AG10803 (cell line): ENCODE measurements around the gene NISCH.
A peak's percentile ranks its signal among the peaks of the same experiment; 100 is the strongest.

Source experiments
- DNase-seq: peaks from one replicate; pipeline ENCODE4 v3.0.0; 2010; ENCODE audit warnings: low read depth
- H3K4me3 ChIP-seq: 2 replicates; pipeline ENCODE4 v1.5.1; 2011; ENCODE audit warnings: mild to moderate bottlenecking, low read length, control low read depth
- CTCF ChIP-seq: conservative IDR thresholded peaks from 2 replicates; pipeline ENCODE4 v1.5.1; 2011; ENCODE audit warnings: mild to moderate bottlenecking, low read length, control low read depth, inconsistent platforms

The NISCH gene

GRCh38 chr3:52420388-52420787 is 35.0 kb upstream of the NISCH start:
- no peak for DNase-seq
- no peak overlapping the region for H3K4me3 ChIP-seq
- TF ChIP-seq CTCF, result no peak

GRCh38 chr3:52422669-52423068 is 32.7 kb upstream of the NISCH start:
- H3K4me3 ChIP-seq, result no peak overlapping the region
- no peak for TF ChIP-seq CTCF
- no peak for DNase-seq

GRCh38 chr3:52423173-52423572 is 32.2 kb upstream of the NISCH start:
- DNase-seq, result no peak
- H3K4me3 ChIP-seq, result no peak overlapping the region
- TF ChIP-seq CTCF, result no peak

- peak; percentile 85 for TF ChIP-seq CTCF
- no peak overlapping the region for H3K4me3 ChIP-seq
- peak; percentile 90 for DNase-seq
Measured at GRCh38 chr3:52428151-52429005, 27.0 kb upstream of the NISCH start.

- TF ChIP-seq CTCF, result no peak
- no peak overlapping the region for H3K4me3 ChIP-seq
- DNase-seq, result no peak
Measured at GRCh38 chr3:52429031-52429430, 26.4 kb upstream of the NISCH start.

- TF ChIP-seq CTCF, result no peak
- no peak overlapping the region for H3K4me3 ChIP-seq
- DNase-seq, result no peak
Measured at GRCh38 chr3:52429779-52430415, 25.5 kb upstream of the NISCH start.

- no peak overlapping the region for H3K4me3 ChIP-seq
- no peak for DNase-seq
- no peak for TF ChIP-seq CTCF
Measured at GRCh38 chr3:52430416-52430810, 25.0 kb upstream of the NISCH start.
